Panc1 (cell line): ENCODE data around the gene KRT23. TPM values are rescaled to one million over a fixed set of nuclear protein-coding genes. Genes with fewer than 3 reads are reported as not detected.

ENCODE experiments used
- ATAC-seq: fragments of 200-7000 bp; cut with Tn5 transposase; 2 replicates; pipeline ENCODE4 v1.9.1; 2020; ENCODE audit warnings: mild to moderate bottlenecking, moderate library complexity
- BruUV-seq: library from RNA; stranded (reverse); fragments of 400-500 nt; replicated peaks from 2 replicates; lab custom pipeline; 2021; lab: Mats Ljungman, UMichigan
- CTCF ChIA-PET: fragments of 300-600 bp; sonication (Branson Sonifier 250); formaldehyde crosslinking; loops from one replicate; lab custom pipeline; 2022; ENCODE audit warnings: antibody characterized with exemption; lab: Charles Lee
- POLR2A ChIA-PET: fragments of 300-600 bp; sonication (Branson Sonifier 250); formaldehyde crosslinking; loops from one replicate; lab custom pipeline; 2022; ENCODE audit warnings: antibody characterized with exemption; lab: Charles Lee
- DNase-seq: peaks from one replicate; pipeline ENCODE4 v3.0.0-alpha.2; 2010; ENCODE audit warnings: low read depth, low spot score
- H3K27ac ChIP-seq: 2 replicates; pipeline ENCODE4 v1.5.1; 2011; ENCODE audit warnings: mild to moderate bottlenecking, low read length, inconsistent platforms
- H3K27me3 ChIP-seq: fragments of 200-500 bp; sonication (Bioruptor generic); 2 replicates; pipeline ENCODE4 v1.6.0; 2014; ENCODE audit warnings: low read length, inconsistent platforms; ENCODE audit not compliant: control insufficient read depth, insufficient read depth
- H3K36me3 ChIP-seq: fragments of 200-500 bp; sonication (Bioruptor generic); 2 replicates; pipeline ENCODE4 v1.5.1; 2014; ENCODE audit warnings: inconsistent platforms, mild to moderate bottlenecking, low read length, moderate library complexity; ENCODE audit not compliant: control insufficient read depth, insufficient read depth
- H3K4me1 ChIP-seq: 2 replicates; pipeline ENCODE4 v1.5.1; 2011; ENCODE audit warnings: inconsistent platforms, mild to moderate bottlenecking, low read length, moderate library complexity; ENCODE audit not compliant: control insufficient read depth, insufficient read depth
- H3K4me3 ChIP-seq, 2 experiments: 2 replicates each; pipeline ENCODE4 v1.5.1; 2011 to 2012; ENCODE audit warnings: low read depth in 2 of 2, low read length in 2 of 2, mild to moderate bottlenecking in 2 of 2, inconsistent platforms in 1 of 2, moderate library complexity in 1 of 2
- H3K9me3 ChIP-seq: fragments of 200-500 bp; sonication (Bioruptor generic); 2 replicates; pipeline ENCODE4 v1.5.1; 2014; ENCODE audit warnings: low read depth, mild to moderate bottlenecking, inconsistent platforms, low read length, moderate library complexity; ENCODE audit not compliant: control insufficient read depth, insufficient read depth
- CTCF ChIP-seq: fragments of 450-650 bp; IDR thresholded peaks from 2 replicates; pipeline ENCODE4 v1.5.1; 2017; ENCODE audit warnings: mild to moderate bottlenecking
- POLR2AphosphoS5 ChIP-seq: IDR thresholded peaks from 2 replicates; pipeline ENCODE4 v1.6.1; 2012; ENCODE audit warnings: mild to moderate bottlenecking, low read depth, low read length, moderate library complexity
- REST ChIP-seq, 2 experiments: IDR thresholded peaks; 2 replicates each; pipeline ENCODE4 v1.6.1; 2011 to 2012; ENCODE audit warnings: low read depth in 2 of 2, control low read depth in 1 of 2, low read length in 1 of 2, mild to moderate bottlenecking in 1 of 2, moderate library complexity in 1 of 2; ENCODE audit not compliant: insufficient read depth in 1 of 2
- SIN3A ChIP-seq: IDR thresholded peaks from 2 replicates; pipeline ENCODE4 v1.6.1; 2012; ENCODE audit warnings: low read depth, mild to moderate bottlenecking, low read length, moderate library complexity, borderline replicate concordance; ENCODE audit not compliant: insufficient read depth
- TCF7L2 ChIP-seq: IDR thresholded peaks from 2 replicates; pipeline ENCODE4 v1.6.1; 2011; ENCODE audit warnings: mild to moderate bottlenecking, low read depth, low read length, inconsistent platforms
- in situ Hi-C: cut with HindIII; loops from 2 replicates; pipeline ENCODE4 v1.10.0; 2016; ENCODE audit warnings: low sequenced_read_pairs, low pct_unique_long_range_greater_than_20kb
- intact Hi-C: fragments of 100-400 bp; cut with micrococcal nuclease; formaldehyde crosslinking; loops from one replicate; pipeline ENCODE4 v1.10.0; 2022; ENCODE audit not compliant: unreplicated experiment
- total RNA-seq: library from RNA; stranded (reverse); gene quantifications from one replicate; pipeline ENCODE4 v1.2.1, GENCODE V29; 2021; ENCODE audit not compliant: unreplicated experiment

KRT23 gene
- total RNA-seq, 1 experiment from 2014 or later: not detected

- BruUV-seq: no TSS peak
- ChIA-PET CTCF (no interaction called here), POLR2A (no interaction called here)
- in situ Hi-C loops (no loop called here), intact Hi-C loops (no loop called here)
- ATAC-seq (no peak), DNase-seq (no peak)
- H3K27ac ChIP-seq: no peak overlapping the region
- H3K4me1 ChIP-seq: no peaks in the 10 kb centered on the region
- TF ChIP-seq SIN3A (no peak), CTCF (no peak), TCF7L2 (no peak), REST (IDR thresholded peaks at IDR 0.05; ENCODE audit: insufficient read depth in 1 of 2, low read depth in 2 of 2, low read length in 1 of 2) (no peak), POLR2AphosphoS5 (no peak)
- H3K27me3 ChIP-seq: no peaks in the 10 kb centered on the region
- no peak overlapping the region for H3K4me3 ChIP-seq
- no peaks in the 10 kb centered on the region for H3K36me3 ChIP-seq
- H3K9me3 ChIP-seq: no peaks in the 10 kb centered on the region
Measured at GRCh38 chr17:40896916-40897455, 40.5 kb downstream of the KRT23 start.

GRCh38 chr17:40895106-40895730 lies 42.2 kb downstream of the KRT23 start:
- no TSS peak for BruUV-seq
- in situ Hi-C loops: no loop called here
- TF ChIP-seq CTCF (no peak), SIN3A (no peak), REST (IDR thresholded peaks at IDR 0.05; ENCODE audit: insufficient read depth in 1 of 2, low read depth in 2 of 2, low read length in 1 of 2) (no peak), POLR2AphosphoS5 (no peak), TCF7L2 (no peak)
- intact Hi-C loops: no loop called here
- ATAC-seq: peak; percentile 77
- ChIA-PET CTCF (interaction anchor here (0.7 to 1.0 kb wide), 2 partner anchors 11 to 431 kb away, joined by 3 read pairs; partner anchors contain the start of gene KRT20), POLR2A (no interaction called here)
- Histone ChIP-seq H3K9me3 (no peaks in the 10 kb centered on the region), H3K36me3 (no peaks in the 10 kb centered on the region), H3K27ac (no peak overlapping the region), H3K27me3 (no peaks in the 10 kb centered on the region), H3K4me3 (no peak overlapping the region), H3K4me1 (no peaks in the 10 kb centered on the region)
- no peak for DNase-seq
